ENCODE measurements around the gene ERI3. TPM values are rescaled to one million over a fixed set of nuclear protein-coding genes. Genes with fewer than 3 reads are reported as not detected.
A peak's percentile ranks its signal among the peaks of the same experiment; 100 is the strongest.

The ERI3 gene
- total RNA-seq, 2 experiments from 2014 or later: 26.5 to 30.4 TPM

DNA sequence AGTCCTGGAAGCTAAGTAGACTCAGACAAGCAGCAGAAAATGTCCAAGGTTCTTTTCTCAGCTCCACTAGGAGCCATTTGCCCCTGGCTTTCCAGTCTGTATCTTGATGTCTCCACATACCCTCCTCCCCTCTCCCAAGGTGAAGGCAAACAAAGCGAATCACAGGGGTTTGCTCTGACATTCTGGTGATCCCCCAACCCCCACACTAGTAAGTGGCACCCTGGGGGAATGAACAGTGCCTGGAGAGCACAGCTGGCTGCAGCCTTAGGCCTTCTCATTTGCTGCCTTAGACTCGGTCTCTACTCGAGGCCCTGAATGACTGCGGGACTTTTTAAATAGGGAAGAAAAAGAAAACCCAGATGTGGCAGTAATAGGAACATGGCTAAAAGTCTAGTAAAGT lies 15.3 kb downstream of the ERI3 start:
- Mint-ChIP-seq H3K27ac (no peak overlapping the region), H3K27me3 (no peaks in the 10 kb centered on the region), H3K4me1 (no peaks in the 10 kb centered on the region), H3K9me3 (peaks cover 5% of the 10 kb centered on the region), H3K36me3 (peaks cover 22% of the 10 kb centered on the region), H3K4me3 (no peak overlapping the region)
- ATAC-seq (ENCODE audit: low read depth) (no peak), DNase-seq (no peak)
- POLR2A ChIA-PET: no interaction called here

DNA sequence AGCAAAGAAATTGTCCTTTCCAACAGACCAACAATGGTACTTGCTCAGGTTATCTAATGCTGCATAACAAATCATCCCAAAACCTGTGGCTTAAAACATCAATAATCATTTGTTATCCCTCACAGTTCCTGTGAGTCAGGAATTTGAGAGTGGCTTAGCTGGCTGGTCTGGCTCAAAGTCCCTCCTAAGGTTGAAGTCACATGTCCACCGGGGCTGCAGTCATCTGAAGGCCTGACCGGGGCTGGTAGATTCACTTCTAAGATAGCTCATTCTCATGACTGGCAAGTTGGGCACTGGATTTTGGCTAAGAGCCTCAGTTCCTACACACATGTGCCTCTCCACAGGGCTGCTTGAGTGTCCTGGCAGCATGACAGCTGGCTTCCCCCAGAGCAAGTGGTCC lies 16.9 kb downstream of the ERI3 start:
- peaks cover 22% of the 10 kb centered on the region for H3K36me3 Mint-ChIP-seq
- H3K4me1 Mint-ChIP-seq: no peaks in the 10 kb centered on the region
- DNase-seq: no peak
- no peak for ATAC-seq (ENCODE audit: low read depth)
- no peak overlapping the region for H3K4me3 Mint-ChIP-seq
- H3K27ac Mint-ChIP-seq: peak overlapping the region; percentile 44
- no peaks in the 10 kb centered on the region for H3K27me3 Mint-ChIP-seq
- POLR2A ChIA-PET: no interaction called here
- H3K9me3 Mint-ChIP-seq: peaks cover 5% of the 10 kb centered on the region

DNA sequence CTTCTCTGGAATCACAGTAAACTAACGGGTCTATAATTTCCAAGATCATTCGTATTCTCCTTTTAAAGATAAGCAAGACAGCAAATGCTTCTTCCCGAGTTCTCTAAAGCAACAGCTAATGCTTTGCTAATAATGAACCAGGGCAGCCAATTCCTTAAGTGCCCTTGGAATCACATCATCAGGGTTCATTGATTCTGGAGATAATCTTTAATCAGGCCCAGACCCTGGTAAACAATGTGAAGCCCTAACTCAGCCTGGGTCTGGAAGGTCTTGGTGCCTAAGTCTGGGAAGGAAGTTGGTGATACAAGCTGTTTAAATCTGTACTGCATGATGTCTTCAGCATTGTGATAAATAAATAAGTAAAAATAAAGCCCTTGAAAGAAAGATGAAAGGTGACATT lies 18.4 kb downstream of the ERI3 start:
- POLR2A ChIA-PET: no interaction called here
- DNase-seq (no peak), ATAC-seq (ENCODE audit: low read depth) (no peak)
- Mint-ChIP-seq H3K27ac (no peak overlapping the region), H3K4me1 (no peaks in the 10 kb centered on the region), H3K36me3 (peaks cover 22% of the 10 kb centered on the region), H3K4me3 (no peak overlapping the region), H3K27me3 (no peaks in the 10 kb centered on the region), H3K9me3 (peaks cover 5% of the 10 kb centered on the region)

DNA sequence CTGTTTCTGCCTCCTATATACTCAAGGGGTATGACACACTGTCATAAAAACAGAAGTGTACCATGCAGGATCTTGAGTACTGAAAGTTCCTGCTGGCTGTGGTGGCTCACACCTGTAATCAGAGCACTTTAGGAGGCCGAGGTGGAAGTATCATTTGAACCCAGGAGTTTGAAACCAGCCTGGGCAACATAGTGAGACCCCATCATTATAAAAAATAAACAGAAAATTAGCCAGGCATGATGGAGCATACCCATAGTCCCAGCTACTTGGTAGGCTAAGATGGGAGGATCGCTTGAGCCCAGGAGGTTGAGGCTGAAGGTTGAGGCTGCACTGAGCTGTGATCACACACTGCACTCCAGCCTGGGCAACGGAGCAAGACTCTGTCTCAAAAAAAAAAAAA lies 20.1 kb downstream of the ERI3 start:
- peaks cover 22% of the 10 kb centered on the region for H3K36me3 Mint-ChIP-seq
- H3K4me3 Mint-ChIP-seq: no peak overlapping the region
- POLR2A ChIA-PET: no interaction called here
- H3K27me3 Mint-ChIP-seq: no peaks in the 10 kb centered on the region
- no peaks in the 10 kb centered on the region for H3K4me1 Mint-ChIP-seq
- H3K9me3 Mint-ChIP-seq: peaks cover 5% of the 10 kb centered on the region
- DNase-seq: no peak
- no peak for ATAC-seq (ENCODE audit: low read depth)
- no peak overlapping the region for H3K27ac Mint-ChIP-seq

DNA sequence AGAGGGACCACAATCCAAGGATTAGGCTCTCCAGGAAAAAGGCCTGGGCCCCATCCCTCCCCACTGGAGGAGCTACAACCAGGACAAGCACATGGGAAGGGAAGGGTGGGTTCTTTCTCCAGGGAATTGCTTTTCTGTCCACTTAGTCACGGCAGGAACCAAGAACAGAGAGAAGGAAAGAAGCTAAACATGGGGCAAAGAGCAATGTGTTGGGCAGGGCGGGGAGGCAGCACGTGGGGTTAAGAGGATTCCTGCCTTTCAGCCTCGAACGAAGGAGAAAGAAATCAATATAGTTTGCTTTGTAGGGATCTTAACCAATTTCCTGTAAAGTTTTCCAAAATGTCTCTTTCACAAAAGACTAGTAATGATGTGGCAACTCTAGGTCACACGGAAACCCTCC lies 21.7 kb downstream of the ERI3 start:
- peaks cover 13% of the 10 kb centered on the region for H3K36me3 Mint-ChIP-seq
- ATAC-seq (ENCODE audit: low read depth): no peak
- POLR2A ChIA-PET: no interaction called here

DNA sequence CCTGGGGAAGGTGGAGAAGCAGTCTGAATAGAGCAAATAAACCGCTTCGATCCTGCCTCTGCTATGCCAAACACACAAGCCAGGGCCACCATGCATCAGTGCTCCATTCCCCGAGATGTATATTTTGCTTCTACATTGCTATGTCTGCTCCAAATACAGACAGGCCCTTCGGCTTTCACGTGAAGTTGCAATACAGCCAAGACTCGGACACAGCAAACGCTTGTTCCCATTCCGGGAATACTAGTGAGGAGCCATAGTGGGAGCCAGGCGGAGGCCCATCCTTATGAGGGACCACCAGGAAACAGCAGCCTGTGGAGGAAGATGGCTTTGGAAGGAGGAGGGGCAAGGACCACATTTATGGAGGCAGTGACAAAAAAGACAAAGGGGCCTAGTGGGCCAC lies 22.6 kb downstream of the ERI3 start:
- no peaks in the 10 kb centered on the region for H3K9me3 Mint-ChIP-seq
- no peak for ATAC-seq (ENCODE audit: low read depth)
- no peak overlapping the region for H3K4me3 Mint-ChIP-seq
- H3K36me3 Mint-ChIP-seq: peaks cover 5% of the 10 kb centered on the region
- no peaks in the 10 kb centered on the region for H3K4me1 Mint-ChIP-seq
- no peak for DNase-seq
- H3K27me3 Mint-ChIP-seq: no peaks in the 10 kb centered on the region
- POLR2A ChIA-PET: interaction anchor here (0.6 kb wide), 1 partner anchor 138 kb away, joined by 6 read pairs; no protein-coding TSS in a partner anchor
- no peak overlapping the region for H3K27ac Mint-ChIP-seq

More for the DNA sequence above, 21.7 kb downstream of the ERI3 start:
- H3K27me3 Mint-ChIP-seq: no peaks in the 10 kb centered on the region
- no peaks in the 10 kb centered on the region for H3K4me1 Mint-ChIP-seq
- DNase-seq: no peak
- no peak overlapping the region for H3K27ac Mint-ChIP-seq
- no peak overlapping the region for H3K4me3 Mint-ChIP-seq
- H3K9me3 Mint-ChIP-seq: peaks cover 3% of the 10 kb centered on the region

DNA sequence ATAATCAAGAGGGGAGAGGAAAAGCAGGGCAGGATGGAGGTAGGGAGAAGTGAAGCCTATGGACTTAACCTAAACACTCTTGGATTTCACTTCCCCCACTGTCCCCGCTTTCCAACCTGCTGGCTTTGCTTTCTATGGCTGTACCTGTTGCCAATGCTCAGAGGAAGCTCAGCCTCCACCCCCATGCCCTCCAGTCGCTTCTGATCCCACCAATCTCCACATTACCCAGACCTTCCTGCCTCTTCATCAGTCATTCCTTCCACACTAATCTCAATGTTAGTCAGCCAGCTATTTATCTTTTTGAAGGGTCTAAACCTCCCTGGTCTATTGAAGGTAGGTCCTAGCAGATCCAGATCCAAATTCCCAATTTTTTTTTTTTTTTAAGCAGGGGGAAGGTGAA lies 24.1 kb downstream of the ERI3 start:
- H3K36me3 Mint-ChIP-seq: peaks cover 2% of the 10 kb centered on the region
- DNase-seq: no peak
- H3K4me3 Mint-ChIP-seq: no peak overlapping the region
- POLR2A ChIA-PET: interaction anchor here (0.6 kb wide), 1 partner anchor 8 kb away, joined by 4 read pairs; no protein-coding TSS in a partner anchor
- no peak for ATAC-seq (ENCODE audit: low read depth)
- H3K9me3 Mint-ChIP-seq: no peaks in the 10 kb centered on the region
- no peak overlapping the region for H3K27ac Mint-ChIP-seq
- no peaks in the 10 kb centered on the region for H3K4me1 Mint-ChIP-seq
- no peaks in the 10 kb centered on the region for H3K27me3 Mint-ChIP-seq

DNA sequence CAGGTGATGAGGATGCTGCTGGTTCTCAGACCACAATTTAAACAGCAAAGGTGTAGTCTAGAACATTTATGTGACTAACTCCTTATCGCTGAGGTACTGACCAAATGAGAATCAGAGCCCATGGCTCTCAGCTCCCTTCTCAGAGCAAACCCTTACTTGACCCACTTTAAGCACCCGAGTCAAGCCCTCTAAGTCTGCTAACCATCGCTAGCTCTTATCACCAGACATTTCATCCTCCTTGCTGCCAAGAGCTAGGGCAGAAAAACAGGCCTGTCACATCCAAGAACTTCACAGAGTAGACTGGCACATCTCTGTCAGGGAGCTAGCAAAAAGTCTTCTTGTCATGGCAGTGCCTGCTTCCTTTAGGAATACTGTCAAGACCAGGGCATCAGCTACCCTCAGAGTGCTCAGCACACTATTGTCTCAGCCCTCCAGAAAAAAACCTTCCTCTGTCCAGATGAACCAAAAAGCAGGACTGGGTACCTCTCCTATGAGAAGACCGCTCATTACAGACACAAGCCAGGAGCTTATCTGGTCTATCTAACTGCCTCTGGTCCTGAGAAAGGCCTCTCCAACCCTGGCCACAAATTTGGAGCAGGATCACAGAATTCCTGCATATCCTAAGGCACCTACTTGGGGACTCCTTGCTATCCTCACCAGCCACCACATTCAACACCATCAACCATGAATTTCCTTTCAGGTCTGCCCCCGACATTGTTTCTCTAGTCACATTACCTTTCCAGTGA lies 26.2 kb downstream of the ERI3 start:
- POLR2A ChIA-PET: no interaction called here
- H3K4me3 Mint-ChIP-seq: no peak overlapping the region
- no peak for ATAC-seq (ENCODE audit: low read depth)
- no peaks in the 10 kb centered on the region for H3K9me3 Mint-ChIP-seq
- peaks cover 2% of the 10 kb centered on the region for H3K4me1 Mint-ChIP-seq
- no peaks in the 10 kb centered on the region for H3K36me3 Mint-ChIP-seq
- no peak for DNase-seq
- no peak overlapping the region for H3K27ac Mint-ChIP-seq
- H3K27me3 Mint-ChIP-seq: no peaks in the 10 kb centered on the region

DNA sequence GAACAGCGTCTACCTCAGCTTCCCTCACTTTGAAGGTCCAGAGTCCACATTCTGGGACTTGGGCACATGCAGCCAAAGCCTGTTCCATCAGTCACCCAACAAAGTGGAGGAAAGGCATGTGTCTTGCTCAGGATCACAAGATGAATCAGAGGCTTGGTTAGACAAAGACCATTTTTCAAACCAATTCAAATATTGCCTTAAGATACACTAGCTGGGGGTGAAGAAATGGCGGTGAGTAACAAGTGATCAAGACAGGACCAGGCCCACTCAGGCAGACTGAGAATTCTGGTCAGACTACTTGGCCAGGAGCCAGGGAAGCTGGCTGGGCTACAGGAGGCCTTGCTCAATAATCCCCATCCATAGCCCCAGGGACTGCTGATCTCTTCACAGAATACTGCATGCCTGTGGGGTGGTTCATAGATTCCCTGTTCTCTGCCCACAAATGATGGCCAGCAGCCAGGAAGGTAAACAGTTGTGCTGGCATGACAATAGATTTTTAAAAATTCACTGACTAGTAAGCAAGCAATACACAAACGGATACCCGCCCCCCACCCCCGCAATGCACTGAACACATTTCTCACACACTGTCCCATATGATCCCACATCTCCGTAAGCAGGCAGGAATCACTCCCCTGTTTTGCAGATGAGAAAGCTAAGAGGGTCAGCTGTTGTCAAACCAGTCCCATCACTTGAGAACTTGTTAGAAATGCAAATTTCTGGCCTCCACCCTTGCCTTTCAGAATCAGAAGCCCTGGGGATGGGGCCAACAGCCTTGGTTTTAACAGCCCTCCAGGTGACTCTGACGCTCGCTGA lies 27.2 kb downstream of the ERI3 start:
- Mint-ChIP-seq H3K27ac (no peak overlapping the region), H3K9me3 (no peaks in the 10 kb centered on the region), H3K27me3 (no peaks in the 10 kb centered on the region), H3K4me3 (no peak overlapping the region), H3K36me3 (no peaks in the 10 kb centered on the region), H3K4me1 (peaks cover 2% of the 10 kb centered on the region)
- POLR2A ChIA-PET: no interaction called here
- no peak for ATAC-seq (ENCODE audit: low read depth)
- no peak for DNase-seq

DNA sequence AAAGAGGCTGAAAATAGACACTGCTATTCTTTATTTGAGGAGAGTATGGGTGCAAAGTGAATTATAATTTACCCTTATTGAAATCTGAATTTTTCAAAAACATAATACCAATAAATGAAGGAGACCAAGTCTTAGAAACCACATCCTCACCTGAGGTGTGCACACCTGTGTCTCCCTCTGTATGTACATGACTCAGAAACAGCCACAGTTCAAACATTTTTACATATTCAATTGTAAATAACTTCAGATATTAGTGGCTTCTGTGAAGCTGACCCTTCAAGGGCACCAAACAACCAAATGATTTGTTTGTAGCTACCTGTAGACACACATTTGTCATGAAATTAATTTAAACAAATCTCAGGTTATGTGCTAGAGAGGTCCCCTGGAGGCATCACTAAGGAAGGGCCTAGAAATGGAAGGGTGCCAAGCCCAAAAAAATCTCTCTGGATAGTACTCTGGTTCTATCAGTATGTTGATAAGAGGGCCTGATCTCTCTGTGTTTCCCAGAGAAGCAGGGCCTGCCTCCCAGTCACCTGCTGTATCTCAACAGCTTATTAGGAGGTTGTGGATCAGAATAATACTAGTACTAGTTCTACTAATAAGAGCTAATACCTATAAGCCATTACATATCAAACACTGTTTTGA lies 28.1 kb downstream of the ERI3 start:
- no peak for DNase-seq
- Mint-ChIP-seq H3K4me1 (peaks cover 2% of the 10 kb centered on the region), H3K27ac (no peak overlapping the region), H3K36me3 (no peaks in the 10 kb centered on the region), H3K27me3 (no peaks in the 10 kb centered on the region), H3K4me3 (no peak overlapping the region), H3K9me3 (no peaks in the 10 kb centered on the region)
- no peak for ATAC-seq (ENCODE audit: low read depth)
- POLR2A ChIA-PET: no interaction called here

DNA sequence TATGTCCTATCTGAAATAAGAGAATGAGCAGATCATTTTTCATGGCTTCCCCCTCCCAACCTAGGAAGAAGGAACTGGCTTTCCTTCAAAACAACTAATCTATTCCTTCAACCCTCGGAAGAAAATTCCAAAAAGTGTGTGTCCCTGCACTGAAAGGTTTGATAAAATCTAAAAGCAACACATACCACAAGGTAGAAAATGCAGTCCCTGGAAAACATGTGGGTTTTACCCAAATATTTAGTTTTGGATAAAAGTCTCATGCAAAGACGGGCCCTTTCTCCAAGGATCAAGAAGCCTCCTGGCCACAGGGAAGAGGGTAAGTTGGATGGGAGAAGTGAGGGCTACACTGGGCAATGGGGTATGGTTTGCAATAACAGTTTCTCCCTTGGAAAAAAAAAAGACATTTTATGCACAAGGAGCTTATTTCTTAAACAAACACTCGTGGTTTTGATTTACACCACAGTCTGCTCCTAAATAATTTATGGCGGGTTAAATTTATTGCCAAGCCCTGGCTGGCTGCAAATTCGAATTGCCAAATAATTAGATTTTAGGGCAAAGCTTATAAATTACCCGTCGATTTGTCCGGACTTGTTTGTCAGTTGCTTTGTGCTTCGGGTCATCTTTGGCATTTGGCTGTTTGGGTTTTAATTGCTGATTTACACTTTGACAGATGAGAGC lies 28.9 kb downstream of the ERI3 start:
- peaks cover 2% of the 10 kb centered on the region for H3K4me1 Mint-ChIP-seq
- no peak for ATAC-seq (ENCODE audit: low read depth)
- no peak overlapping the region for H3K27ac Mint-ChIP-seq
- H3K36me3 Mint-ChIP-seq: no peaks in the 10 kb centered on the region
- POLR2A ChIA-PET: no interaction called here
- H3K9me3 Mint-ChIP-seq: no peaks in the 10 kb centered on the region
- no peak overlapping the region for H3K4me3 Mint-ChIP-seq
- no peak for DNase-seq
- no peaks in the 10 kb centered on the region for H3K27me3 Mint-ChIP-seq

DNA sequence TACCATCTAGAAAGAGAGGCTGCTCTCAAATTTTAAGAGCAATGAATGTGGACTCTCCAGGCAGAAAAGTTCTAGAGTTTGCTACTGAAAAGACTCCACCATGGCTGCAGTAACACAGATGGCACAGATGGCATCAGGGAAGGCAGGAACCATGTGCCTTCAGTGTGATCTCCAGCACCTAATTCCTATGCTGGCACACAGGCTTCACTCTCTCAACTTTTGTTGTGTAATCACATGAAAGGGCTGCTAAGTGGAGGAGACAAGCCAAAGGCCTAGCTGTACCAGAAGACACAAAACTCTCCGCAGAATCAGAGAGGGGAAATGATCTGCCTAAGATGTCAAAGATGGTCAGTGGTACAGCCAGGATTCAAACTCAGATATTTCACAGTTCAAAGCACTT lies 31.1 kb downstream of the ERI3 start:
- Mint-ChIP-seq H3K27me3 (no peaks in the 10 kb centered on the region), H3K4me1 (peaks cover 2% of the 10 kb centered on the region), H3K4me3 (no peak overlapping the region), H3K9me3 (no peaks in the 10 kb centered on the region), H3K36me3 (peaks cover 1% of the 10 kb centered on the region), H3K27ac (no peak overlapping the region)
- DNase-seq (no peak), ATAC-seq (ENCODE audit: low read depth) (no peak)
- POLR2A ChIA-PET: no interaction called here

DNA sequence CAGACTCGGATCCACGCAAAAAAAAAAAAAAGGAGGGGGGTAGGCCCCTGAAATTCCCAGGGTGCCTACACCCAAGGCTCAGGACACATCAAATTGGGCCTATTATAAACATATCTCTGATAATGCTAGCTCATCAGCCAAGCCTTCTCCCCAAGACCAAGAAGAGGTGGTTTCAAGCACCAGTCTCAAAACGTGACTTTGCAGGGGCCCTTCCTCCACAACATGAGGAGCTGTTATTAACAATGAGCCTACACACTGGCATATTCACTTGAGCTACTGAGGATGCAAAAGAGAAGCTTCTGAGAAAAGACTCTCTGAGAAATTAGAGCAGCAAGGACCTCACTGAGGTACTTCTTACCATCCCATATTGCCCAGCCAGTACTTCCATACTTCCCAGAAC lies 32.7 kb downstream of the ERI3 start:
- H3K27ac Mint-ChIP-seq: no peak overlapping the region
- H3K27me3 Mint-ChIP-seq: no peaks in the 10 kb centered on the region
- H3K4me1 Mint-ChIP-seq: peaks cover 4% of the 10 kb centered on the region
- DNase-seq: no peak
- POLR2A ChIA-PET: interaction anchor here (0.7 kb wide), 2 partner anchors 24 to 46 kb away, joined by 3 read pairs; no protein-coding TSS in a partner anchor
- no peak for ATAC-seq (ENCODE audit: low read depth)
- H3K36me3 Mint-ChIP-seq: peaks cover 3% of the 10 kb centered on the region
- no peaks in the 10 kb centered on the region for H3K9me3 Mint-ChIP-seq
- H3K4me3 Mint-ChIP-seq: no peak overlapping the region
